Pancreas (tissue), 10 donors: ENCODE measurements around the gene PCSK7. TPM values are rescaled to one million over a fixed set of nuclear protein-coding genes. Genes with fewer than 3 reads are reported as not detected.

Experiments
- ATAC-seq, 4 donors: fragments of 200-7000 bp; cut with Tn5 transposase; one replicate each; pipeline versions ENCODE4 v1.8.0 to v1.9.1; 2020; ENCODE audit warnings: mild to moderate bottlenecking in 4 of 4, moderate library complexity in 4 of 4
- DNase-seq, 6 donors: peaks; one replicate each; pipeline ENCODE4 v3.0.0-alpha.2; 2020
- FAIRE-seq: peaks from 2 replicates; lab custom pipeline; 2012; peaks lifted over from hg19 to GRCh38; lab: Jason Lieb, UNC
- H3K27ac ChIP-seq, 4 donors: fragments of 200-600 bp; sonication (generic); 1 replicate in 3 of 4; 2 replicates in 1 of 4; pipeline versions ENCODE4 v1.5.0 to v1.8.0; 2020
- H3K27me3 ChIP-seq, 4 donors: fragments of 200-600 bp; one replicate each; pipeline ENCODE4 v1.8.0; 2021
- H3K36me3 ChIP-seq, 3 donors: fragments of 200-600 bp; sonication (generic) in 1 of 3; one replicate each; pipeline versions ENCODE4 v1.5.0 to v1.8.0; 2020 to 2021
- H3K4me1 ChIP-seq, 3 donors: fragments of 200-600 bp; one replicate each; pipeline ENCODE4 v1.8.0; 2021
- H3K4me3 ChIP-seq, 4 donors: fragments of 200-600 bp; sonication (generic) in 2 of 4; one replicate each; pipeline versions ENCODE4 v1.5.0 to v1.8.0; 2020 to 2021
- H3K9me3 ChIP-seq, 4 donors: fragments of 200-600 bp; one replicate each; pipeline ENCODE4 v1.8.0; 2021
- WGBS, 2 donors: extraction: QIAGEN DNeasy Blood & Tissue Kit; methylation state at CpG; one replicate each; pipeline ENCODE4 v1.1.7; 2013; 5-methylcytosine and 5-hydroxymethylcytosine counted together
- intact Hi-C, 3 donors: fragments of 100-400 bp; cut with DNase I; formaldehyde crosslinking; loops; one replicate each; pipeline versions ENCODE4 v1.11.1 to v1.14.2; 2022
- polyA plus RNA-seq, 2 donors: library from polyadenylated mRNA; stranded (reverse); fragments of 200-250 nt; gene quantifications; one replicate each; pipeline ENCODE4 v1.2.3, GENCODE V29; 2013
- total RNA-seq, 6 donors: library from RNA; stranded (reverse); fragmentation: NEBNext Ultra II Directional in 4 of 6; extraction: Animal tissue kit (Norgen Biotek cat#: 25700) in 4 of 6; gene quantifications; one replicate each; pipeline versions ENCODE4 v1.2.1 to v1.2.4, GENCODE V29; 2021 to 2023
- TF ChIP-seq, protein P1 (sequence below), 4 donors: fragments of 200-600 bp; sonication (generic) in 3 of 4; IDR thresholded peaks; one replicate each; pipeline versions ENCODE4 v1.5.0 to v1.8.0; 2021; ENCODE audit warnings: antibody characterized with exemption in 4 of 4
- donor health status: healthy with polysubstance abuse.
- donor health status: DM: no; HTN: no; CAD: no; lungs with moderate emphysema.
- donor health status: DM: no; HTN: no; CAD: no.
- donor health status: control.
- donor health status: control.
- donor health status: Bipolar disorder and iron deficiency.
- donor health status: DM: yes; HTN: yes; CAD: no.
- donor health status: DM: no; HTN: no; CAD: no.
- donor health status: DM: no; HTN: no; CAD: no.
- donor health status: DM: yes; HTN: yes; CAD: no.

Gene PCSK7
- total and polyA plus RNA-seq, 8 donors, result 20.3 to 44.2 (median 28.6) TPM

DNA sequence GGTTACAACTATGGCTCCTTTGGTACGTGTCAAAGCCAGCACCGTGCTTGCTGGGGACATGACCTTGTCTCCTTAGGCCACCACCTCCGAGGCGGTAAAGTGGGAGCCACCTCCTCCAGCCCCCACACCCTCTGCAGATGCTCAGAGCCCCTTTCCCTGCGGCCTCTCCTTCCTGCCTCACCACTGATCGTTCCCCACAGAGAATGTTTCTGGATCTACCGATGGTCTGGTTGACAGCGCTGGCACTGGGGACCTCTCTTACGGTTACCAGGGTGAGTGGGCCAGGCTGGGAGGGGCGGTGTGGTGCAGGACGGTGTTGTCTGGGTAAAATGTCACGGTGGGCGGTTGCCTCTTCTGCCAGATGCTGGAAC lies 44.5 kb downstream of the PCSK7 start:
- no peak for ATAC-seq
- TF ChIP-seq, protein P1, sequence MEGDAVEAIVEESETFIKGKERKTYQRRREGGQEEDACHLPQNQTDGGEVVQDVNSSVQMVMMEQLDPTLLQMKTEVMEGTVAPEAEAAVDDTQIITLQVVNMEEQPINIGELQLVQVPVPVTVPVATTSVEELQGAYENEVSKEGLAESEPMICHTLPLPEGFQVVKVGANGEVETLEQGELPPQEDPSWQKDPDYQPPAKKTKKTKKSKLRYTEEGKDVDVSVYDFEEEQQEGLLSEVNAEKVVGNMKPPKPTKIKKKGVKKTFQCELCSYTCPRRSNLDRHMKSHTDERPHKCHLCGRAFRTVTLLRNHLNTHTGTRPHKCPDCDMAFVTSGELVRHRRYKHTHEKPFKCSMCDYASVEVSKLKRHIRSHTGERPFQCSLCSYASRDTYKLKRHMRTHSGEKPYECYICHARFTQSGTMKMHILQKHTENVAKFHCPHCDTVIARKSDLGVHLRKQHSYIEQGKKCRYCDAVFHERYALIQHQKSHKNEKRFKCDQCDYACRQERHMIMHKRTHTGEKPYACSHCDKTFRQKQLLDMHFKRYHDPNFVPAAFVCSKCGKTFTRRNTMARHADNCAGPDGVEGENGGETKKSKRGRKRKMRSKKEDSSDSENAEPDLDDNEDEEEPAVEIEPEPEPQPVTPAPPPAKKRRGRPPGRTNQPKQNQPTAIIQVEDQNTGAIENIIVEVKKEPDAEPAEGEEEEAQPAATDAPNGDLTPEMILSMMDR (IDR thresholded peaks at IDR 0.05), result no peak
- Histone ChIP-seq H3K4me3 (no peak overlapping the region), H3K4me1 (peaks cover 8 to 20% (median 13%) of the 10 kb centered on the region in 3 donors), H3K36me3 (peaks cover 0 to 49% (median 30%) of the 10 kb centered on the region in 3 donors), H3K27ac (peak overlapping the region in 1 of 4 donors; percentile 9), H3K9me3 (no peaks in the 10 kb centered on the region), H3K27me3 (no peaks in the 10 kb centered on the region)
- 58 to 59% methylated on average over 13 of the region's 13 CpGs for WGBS, 2 donors
- no peak for FAIRE-seq
- intact Hi-C loops, result loop anchor here in 1 of 3 donors (5.0 kb wide), 1 partner anchor 35 kb away; no protein-coding TSS in a partner anchor
- peak in 2 of 6 donors; percentile 9 to 65 for DNase-seq

DNA sequence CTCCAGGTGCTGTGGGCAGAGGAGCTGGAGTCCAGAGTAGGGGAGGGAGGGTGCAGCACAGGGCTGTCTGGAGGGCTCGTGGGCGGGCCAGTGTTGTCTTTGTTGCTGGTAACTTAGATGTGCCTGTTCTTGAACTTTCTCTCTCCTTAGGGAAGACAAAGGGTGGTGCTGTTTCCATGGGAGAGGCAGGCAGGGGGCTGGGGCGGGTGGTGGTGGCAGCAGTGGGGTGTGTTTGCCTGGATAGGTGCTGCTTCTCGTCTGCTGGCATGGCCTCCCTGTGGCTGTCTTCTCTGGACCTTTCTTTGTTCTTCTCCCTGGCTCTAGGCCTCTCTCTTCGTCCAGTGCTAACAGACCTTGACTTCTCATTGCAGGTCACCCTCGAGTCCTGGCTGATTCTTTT lies 44.9 kb downstream of the PCSK7 start:
- no peak for ATAC-seq
- Histone ChIP-seq H3K27me3 (no peaks in the 10 kb centered on the region), H3K9me3 (no peaks in the 10 kb centered on the region), H3K4me3 (no peak overlapping the region), H3K4me1 (peaks cover 8 to 20% (median 13%) of the 10 kb centered on the region in 3 donors), H3K36me3 (peaks cover 0 to 49% (median 31%) of the 10 kb centered on the region in 3 donors), H3K27ac (peak overlapping the region in 1 of 4 donors; percentile 9)
- TF ChIP-seq, protein P1 (IDR thresholded peaks at IDR 0.05), result no peak
- intact Hi-C loops, result loop anchor here in 1 of 3 donors (5.0 kb wide), 1 partner anchor 35 kb away; no protein-coding TSS in a partner anchor
- DNase-seq, result peak in 3 of 6 donors; percentile 10 to 48 (median 46)
- 48 to 50% methylated on average over 6 of the region's 6 CpGs for WGBS, 2 donors
- no peak for FAIRE-seq

DNA sequence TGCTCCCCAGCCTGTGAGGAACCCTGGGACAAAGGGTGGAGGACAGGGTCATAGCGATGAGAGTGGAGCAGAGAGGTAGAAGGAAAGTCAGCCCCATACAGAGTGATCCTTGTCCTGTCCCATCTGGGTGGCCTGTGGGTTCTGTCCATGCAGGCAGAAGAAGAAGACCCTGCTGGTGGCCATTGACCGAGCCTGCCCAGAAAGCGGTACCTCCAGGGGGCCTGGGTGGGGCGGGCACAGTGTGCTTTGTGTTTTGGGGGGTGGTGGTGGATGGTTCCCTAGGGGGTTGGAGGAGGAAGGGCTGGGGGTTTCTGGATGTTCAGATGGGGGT lies 45.5 kb downstream of the PCSK7 start:
- H3K9me3 ChIP-seq, result no peaks in the 10 kb centered on the region
- TF ChIP-seq, protein P1 (IDR thresholded peaks at IDR 0.05), result no peak
- H3K27ac ChIP-seq, result peak overlapping the region in 1 of 4 donors; percentile 61
- H3K4me3 ChIP-seq, result no peak overlapping the region
- 96 to 100% methylated on average over 4 of the region's 4 CpGs for WGBS, 2 donors
- intact Hi-C loops, result loop anchor here in 1 of 3 donors (5.0 kb wide), 1 partner anchor 36 kb away; no protein-coding TSS in a partner anchor
- H3K36me3 ChIP-seq, result peaks cover 0 to 44% (median 31%) of the 10 kb centered on the region in 3 donors
- H3K4me1 ChIP-seq, result peaks cover 8 to 20% (median 18%) of the 10 kb centered on the region in 3 donors
- H3K27me3 ChIP-seq, result no peaks in the 10 kb centered on the region
- DNase-seq (peak in 1 of 6 donors; percentile 44), ATAC-seq (no peak), FAIRE-seq (no peak)

DNA sequence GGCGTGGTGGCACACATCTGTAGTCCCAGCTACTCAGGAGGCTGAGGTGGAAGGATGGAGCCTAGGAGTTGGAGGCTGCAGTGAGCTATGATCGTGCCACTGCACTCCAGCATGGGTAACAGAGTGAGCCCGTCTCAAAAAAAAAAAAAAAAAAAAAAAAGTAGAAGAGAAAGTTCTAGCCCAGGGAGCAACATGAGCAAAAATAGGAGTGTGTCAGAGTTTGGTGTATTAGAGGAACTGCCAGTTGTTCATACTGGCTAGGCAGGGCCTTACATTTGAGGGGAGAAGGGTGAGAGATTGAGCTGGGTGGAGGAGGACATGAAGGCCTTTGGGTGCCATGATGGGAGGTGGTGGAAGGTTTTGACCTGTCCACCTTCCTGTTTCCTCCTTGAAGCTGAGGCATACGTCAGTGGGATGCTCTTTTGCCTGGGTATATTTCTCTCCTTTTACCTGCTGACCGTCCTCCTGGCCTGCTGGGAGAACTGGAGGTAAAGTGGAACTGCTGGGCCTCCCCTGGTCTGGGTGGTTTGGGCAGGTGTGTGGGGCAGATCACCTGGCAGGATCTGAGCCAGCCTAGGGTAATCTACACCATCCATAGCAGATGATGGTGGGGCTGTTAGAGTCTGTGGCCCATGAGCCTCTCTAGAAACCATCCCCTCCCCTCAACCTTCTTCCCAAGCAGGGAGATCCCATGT lies 46.0 kb downstream of the PCSK7 start:
- Histone ChIP-seq H3K9me3 (no peaks in the 10 kb centered on the region), H3K27ac (peak overlapping the region in 3 of 4 donors; percentile 42 to 61 (median 55)), H3K4me1 (peaks cover 8 to 22% (median 20%) of the 10 kb centered on the region in 3 donors), H3K36me3 (peaks cover 0 to 41% (median 31%) of the 10 kb centered on the region in 3 donors), H3K27me3 (no peaks in the 10 kb centered on the region), H3K4me3 (no peak overlapping the region)
- ATAC-seq (no peak), DNase-seq (peak in 2 of 6 donors; percentile 11 to 13), FAIRE-seq (no peak)
- 63 to 73% methylated on average over 5 of the region's 5 CpGs for WGBS, 2 donors
- TF ChIP-seq, protein P1 (IDR thresholded peaks at IDR 0.05), result no peak
- intact Hi-C loops, result loop anchor here in 1 of 3 donors (5.0 kb wide), 1 partner anchor 36 kb away; no protein-coding TSS in a partner anchor
